HG02938 (cell line): Measurements from ENCODE around the gene VSTM5.
"Not testable (repeated sequence)": the region's sequence is repeated elsewhere in the genome, so short reads cannot be mapped to it uniquely, and the experiment has no call there.

Source experiments
- ATAC-seq: cut with Tn5 transposase; IDR thresholded peaks from one replicate; pipeline ENCODE4 v1.9.1; 2021; ENCODE audit warnings: mild to moderate bottlenecking, moderate library complexity; ENCODE audit not compliant: unreplicated experiment

Gene VSTM5

GRCh38 chr11:93850594-93851018, at the start of gene VSTM5:
VSTM5 (minus strand) TSS chr11:93850618; CDS start chr11:93850502, 116 bp downstream.
- ATAC-seq: no peak

GRCh38 chr11:93895106-93895862, 44.9 kb upstream of the VSTM5 start:
- ATAC-seq: peak; percentile 61

GRCh38 chr11:93890391-93891051, 40.1 kb upstream of the VSTM5 start:
- ATAC-seq: no peak

GRCh38 chr11:93887111-93887510, 36.7 kb upstream of the VSTM5 start:
- ATAC-seq: no peak

- ATAC-seq: not testable (repeated sequence)
Observed at GRCh38 chr11:93879114-93879513, 28.7 kb upstream of the VSTM5 start.

GRCh38 chr11:93875637-93876036, 25.2 kb upstream of the VSTM5 start:
- no peak for ATAC-seq

- ATAC-seq: no peak
Observed at GRCh38 chr11:93871526-93871925, 21.1 kb upstream of the VSTM5 start.

- no peak for ATAC-seq
Observed at GRCh38 chr11:93870616-93871015, 20.2 kb upstream of the VSTM5 start.

- no peak for ATAC-seq
Observed at GRCh38 chr11:93869830-93870229, 19.4 kb upstream of the VSTM5 start.

GRCh38 chr11:93868404-93868803, 18.0 kb upstream of the VSTM5 start:
- ATAC-seq: not testable (repeated sequence)

- ATAC-seq: no peak
Observed at GRCh38 chr11:93861808-93862207, 11.4 kb upstream of the VSTM5 start.

GRCh38 chr11:93858121-93858775, 7.8 kb upstream of the VSTM5 start:
- ATAC-seq: no peak

GRCh38 chr11:93857413-93858120, 7.1 kb upstream of the VSTM5 start:
- no peak for ATAC-seq

- ATAC-seq: no peak
Observed at GRCh38 chr11:93852242-93852641, 1.8 kb upstream of the VSTM5 start.

GRCh38 chr11:93849751-93850593, 446 bp downstream of the VSTM5 start:
- no peak for ATAC-seq

GRCh38 chr11:93849201-93849600, 1.2 kb downstream of the VSTM5 start:
- ATAC-seq: no peak

GRCh38 chr11:93846411-93846810, 4.0 kb downstream of the VSTM5 start:
- ATAC-seq: no peak

GRCh38 chr11:93845181-93846092, 5.0 kb downstream of the VSTM5 start:
- no peak for ATAC-seq

GRCh38 chr11:93844568-93844967, 5.8 kb downstream of the VSTM5 start:
- no peak for ATAC-seq
